Left colon (tissue), 2 donors: ENCODE measurements around the gene LRIG1. TPM values are rescaled to one million over a fixed set of nuclear protein-coding genes. Genes with fewer than 3 reads are reported as not detected.

Source experiments
- ATAC-seq: fragments of 200-7000 bp; cut with Tn5 transposase; one replicate; pipeline ENCODE4 v1.9.1; 2020; ENCODE audit warnings: mild to moderate bottlenecking, moderate library complexity
- DNase-seq, 2 donors: peaks; one replicate each; pipeline ENCODE4 v3.0.0-alpha.2; 2020
- intact Hi-C, 2 donors: fragments of 100-400 bp; cut with DNase I in 1 of 2; cut with micrococcal nuclease in 1 of 2; formaldehyde crosslinking; loops; one replicate each; pipeline versions ENCODE4 v1.11.2 to v1.14.0; 2022; cut with DNase I, micrococcal nuclease
- total RNA-seq, 2 donors: library from RNA; stranded (reverse); fragmentation: NEBNext Ultra II Directional; extraction: Animal tissue kit (Norgen Biotek cat#: 25700); gene quantifications; one replicate each; pipeline ENCODE4 v1.2.1, GENCODE V29; 2021
- donor health status: DM: no; HTN: no; CAD: no.
- donor health status: DM: yes; HTN: yes; CAD: no.

Gene LRIG1
- total RNA-seq, 2 donors from 2014 or later, result 55.4 to 57.0 TPM

DNA sequence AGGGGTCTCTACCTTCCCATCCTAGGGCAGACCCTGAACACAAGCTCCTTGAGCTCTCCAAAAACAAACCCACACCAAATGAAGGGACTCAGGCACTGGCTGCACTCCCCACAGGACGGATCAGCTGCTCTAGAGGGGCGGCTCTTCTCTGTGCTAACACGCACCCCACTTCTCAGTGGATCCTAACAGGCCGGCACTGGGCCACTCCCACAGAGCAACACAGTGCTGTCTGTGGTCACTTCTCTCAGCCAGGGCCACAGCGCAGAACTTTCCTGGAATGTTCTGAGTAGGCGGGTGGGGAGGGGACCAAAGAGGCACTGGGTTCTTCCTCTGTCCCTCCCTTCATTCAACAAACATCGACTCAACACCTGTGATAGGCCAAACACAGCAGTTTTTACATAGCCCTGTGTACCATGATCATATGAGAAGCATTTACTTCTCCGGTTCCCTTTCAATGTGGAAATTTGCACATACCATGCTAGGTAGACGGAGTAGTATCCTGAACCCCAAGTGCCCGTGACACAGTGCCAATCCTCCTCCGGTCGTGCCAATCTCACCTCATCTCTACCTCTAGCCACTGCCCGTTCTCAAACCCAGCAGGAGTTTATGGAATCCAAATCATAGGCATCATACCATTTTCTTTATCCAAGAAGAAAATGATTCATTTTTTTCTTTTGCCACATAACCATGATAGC is 98.1 kb downstream of the LRIG1 start:
- ATAC-seq, result no peak

DNA sequence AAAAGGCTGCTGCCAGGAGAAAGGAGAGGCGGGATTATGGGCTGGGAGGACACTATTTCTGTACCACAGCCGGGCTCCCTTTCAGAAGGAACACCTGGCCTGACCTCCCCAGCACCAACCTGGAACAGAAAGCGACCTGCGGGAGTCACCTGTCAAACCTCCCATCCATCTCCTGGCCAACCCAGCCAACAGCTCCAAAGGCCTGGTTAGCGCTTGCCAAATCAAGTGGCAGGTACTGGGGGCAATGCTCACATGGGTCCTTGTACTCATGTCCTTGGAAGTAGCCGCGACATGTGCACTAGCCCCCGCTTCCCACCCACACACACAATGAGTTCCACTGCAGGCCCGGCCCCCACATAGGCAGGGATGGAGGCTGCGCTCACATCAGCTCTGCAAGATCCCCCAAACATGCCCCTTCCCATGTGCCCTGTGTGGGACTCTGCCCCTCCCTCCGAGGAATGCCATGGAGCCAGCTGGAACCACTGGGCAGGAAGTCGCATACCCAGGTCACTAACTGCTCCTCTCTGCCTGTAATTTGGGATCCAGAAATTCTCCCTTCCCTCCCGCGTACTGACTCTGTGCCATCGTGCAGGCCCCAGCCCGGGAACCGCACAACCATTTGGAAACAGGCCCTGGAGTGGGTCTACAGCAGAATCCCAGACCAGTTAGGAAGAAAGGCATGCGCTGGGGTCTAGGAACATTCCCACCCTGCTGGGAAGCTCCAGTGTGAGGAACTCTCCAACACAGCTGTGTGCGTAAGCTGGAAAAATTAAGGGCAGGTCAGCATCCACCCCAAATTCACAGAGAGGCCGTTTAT is 98.9 kb downstream of the LRIG1 start:
- ATAC-seq, result no peak
- DNase-seq, result no peak
- intact Hi-C loops, result no loop called here

More for the DNA sequence above, 98.1 kb downstream of the LRIG1 start:
- intact Hi-C loops, result no loop called here
- no peak for DNase-seq

DNA sequence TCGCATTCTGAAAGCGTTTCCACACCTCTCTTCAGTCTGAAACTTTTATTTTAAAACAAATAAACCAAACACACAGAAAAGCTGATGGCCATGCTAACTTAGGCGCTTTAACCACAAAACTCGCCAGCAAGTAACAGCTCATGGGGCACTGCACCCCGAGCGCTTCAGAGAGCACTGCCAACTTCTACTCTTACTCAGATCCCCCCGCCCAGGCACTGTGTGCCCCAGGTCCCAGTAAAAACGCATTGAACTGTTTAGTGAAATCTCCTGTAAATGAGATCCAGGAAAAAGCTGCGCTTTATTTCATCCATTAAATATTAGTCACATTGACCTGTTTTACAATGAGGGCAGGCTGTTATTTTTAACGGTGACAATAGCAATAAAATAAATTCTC is 99.7 kb downstream of the LRIG1 start:
- ATAC-seq (no peak), DNase-seq (no peak)
- intact Hi-C loops, result no loop called here

DNA sequence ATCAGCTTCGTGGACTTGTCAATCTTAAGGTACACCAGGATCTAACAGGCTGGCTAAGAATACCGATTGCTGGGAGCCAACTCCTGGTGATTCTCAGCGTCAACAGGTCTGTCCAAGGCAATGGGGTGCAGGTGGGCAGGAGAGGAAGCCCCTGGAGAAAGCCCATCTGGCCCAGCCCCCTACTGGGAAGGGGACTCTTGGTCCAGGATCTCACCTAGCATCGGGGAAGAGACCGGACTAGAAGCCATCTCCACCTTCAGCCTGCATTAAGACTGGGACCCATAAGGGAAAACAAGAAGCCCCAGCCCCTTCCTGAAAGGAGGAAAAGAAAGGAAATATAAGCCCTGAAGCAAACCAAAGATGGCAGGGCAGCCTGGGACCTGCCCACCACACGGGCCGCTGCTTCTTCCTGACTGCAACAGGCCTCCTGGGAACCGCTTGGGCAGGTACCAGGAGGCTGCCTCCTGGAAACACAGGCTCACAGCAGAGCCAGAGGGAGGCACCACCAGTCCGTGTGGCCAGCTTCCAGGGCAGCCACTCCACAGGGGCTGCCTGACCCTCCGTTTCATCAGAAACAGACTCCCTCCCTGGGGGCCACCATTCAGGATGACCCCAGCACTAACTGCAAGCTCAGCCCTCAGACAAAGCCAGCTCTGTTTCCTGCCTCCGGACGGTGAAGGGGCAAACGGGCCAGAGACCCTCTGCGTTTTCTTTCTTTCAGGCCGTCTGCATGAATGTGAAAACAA is 100.2 kb downstream of the LRIG1 start:
- ATAC-seq, result no peak
- intact Hi-C loops, result no loop called here
- no peak for DNase-seq

DNA sequence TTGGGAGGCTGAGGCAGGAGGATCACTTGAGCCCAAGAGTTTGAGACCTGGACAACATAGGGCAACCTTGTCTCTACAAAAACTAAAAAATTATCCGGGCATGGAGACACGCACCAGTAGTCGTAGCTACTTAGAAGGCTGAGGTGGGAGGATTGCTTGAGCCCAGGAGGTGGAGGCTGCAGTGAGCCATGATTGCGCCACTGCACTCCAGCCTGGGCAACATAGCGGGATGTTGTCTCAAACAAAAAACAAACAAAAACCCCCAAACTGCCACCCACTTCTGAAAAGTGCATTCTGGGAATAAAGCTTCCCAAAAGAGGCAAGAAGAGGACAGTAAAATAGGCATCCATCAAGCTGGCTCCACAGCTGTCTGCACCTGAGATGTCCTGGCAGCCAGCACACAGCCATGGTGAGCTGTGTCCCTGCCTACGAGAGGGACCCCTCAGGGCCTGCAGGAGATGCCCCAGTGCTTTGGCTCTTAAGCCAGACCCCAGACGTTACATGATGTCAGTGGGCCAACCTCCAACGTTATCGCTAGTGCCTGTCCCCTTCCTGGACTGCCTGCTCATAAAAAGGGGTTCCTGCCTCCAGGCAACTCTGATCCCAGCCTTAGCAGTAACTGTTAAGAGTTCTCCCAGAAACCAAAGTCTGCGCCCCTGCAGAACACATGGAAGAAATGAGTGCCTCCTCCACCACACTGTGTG is 101.1 kb downstream of the LRIG1 start:
- intact Hi-C loops, result no loop called here
- no peak for ATAC-seq
- DNase-seq, result no peak

DNA sequence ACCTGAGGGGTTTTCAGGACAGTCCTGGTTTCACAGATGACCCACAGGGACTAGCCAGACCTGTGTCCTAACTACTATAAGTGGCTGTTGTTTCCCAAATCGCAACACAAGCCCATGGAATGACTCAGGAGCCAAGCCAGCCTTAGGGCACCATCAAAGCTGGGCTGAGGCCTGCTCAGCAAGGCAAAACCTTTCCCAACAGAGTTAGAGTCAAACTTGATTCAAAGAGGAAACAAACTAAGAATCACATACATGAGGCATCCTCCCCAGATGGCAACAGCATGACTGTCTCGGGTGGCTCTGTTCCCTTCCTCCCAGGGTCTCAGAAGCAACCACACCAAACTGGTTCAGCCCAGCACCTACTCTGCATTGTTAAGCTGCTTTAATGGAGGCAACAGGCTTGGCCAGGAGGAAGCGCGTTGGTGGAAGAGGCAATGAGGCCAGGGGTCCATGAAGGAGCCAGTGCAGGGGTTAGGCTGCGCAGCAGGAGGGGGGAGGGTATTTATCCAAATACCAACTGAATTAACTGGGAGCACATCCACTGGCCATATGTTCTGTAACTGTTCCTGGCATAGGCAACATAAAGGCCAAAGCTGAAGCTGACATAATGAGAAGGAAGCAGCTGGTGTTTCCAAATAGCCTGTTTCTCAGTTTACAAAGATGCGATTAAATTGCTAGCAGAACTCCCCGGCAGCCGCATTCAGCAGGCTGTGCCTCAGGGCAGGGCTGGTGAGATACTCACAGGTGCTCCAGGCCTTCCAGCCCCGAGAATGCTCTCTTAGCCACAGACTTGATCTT is 102.4 kb downstream of the LRIG1 start:
- ATAC-seq, result no peak
- no peak for DNase-seq
- intact Hi-C loops, result no loop called here

DNA sequence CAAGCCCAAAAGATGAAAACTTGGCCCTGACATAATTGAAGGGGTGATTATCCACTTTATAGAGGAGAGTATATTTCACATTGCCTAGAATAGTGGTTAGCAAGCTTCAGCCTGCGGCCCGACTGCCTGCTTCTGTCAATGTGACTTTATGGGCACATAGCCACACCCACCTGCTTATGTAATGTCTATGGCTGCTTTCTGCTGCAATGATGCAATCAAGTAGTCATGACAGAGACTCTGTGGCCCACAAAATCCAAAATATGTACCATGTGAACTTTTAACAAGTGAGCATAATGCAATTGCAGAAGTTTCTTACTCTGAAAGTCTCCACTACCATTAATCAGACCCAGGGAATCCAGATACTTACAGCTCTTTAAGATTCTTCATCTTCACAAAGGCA is 103.1 kb downstream of the LRIG1 start:
- ATAC-seq, result peak; percentile 70
- intact Hi-C loops, result no loop called here
- peak in 1 of 2 donors; percentile 39 for DNase-seq

DNA sequence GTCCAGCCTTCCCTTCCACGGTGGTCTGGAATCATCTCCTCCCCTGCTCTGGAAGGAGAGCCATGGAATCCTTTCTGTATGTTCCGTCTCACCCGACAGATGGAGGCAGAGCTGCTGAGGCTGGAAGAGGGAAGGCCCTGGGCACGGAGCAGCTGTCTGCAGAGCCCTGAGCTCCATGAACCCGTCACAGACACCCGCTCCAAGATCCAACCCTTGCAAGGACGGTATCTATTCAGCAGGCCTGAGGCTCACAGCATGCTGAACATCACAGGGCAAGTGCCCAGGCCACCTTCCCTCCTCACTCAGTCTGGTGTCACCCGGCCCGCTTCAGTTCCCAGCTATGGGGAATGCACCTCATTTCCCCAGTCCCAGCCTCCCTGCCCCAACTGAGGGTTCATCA is 103.9 kb downstream of the LRIG1 start:
- no peak for ATAC-seq
- DNase-seq, result no peak

DNA sequence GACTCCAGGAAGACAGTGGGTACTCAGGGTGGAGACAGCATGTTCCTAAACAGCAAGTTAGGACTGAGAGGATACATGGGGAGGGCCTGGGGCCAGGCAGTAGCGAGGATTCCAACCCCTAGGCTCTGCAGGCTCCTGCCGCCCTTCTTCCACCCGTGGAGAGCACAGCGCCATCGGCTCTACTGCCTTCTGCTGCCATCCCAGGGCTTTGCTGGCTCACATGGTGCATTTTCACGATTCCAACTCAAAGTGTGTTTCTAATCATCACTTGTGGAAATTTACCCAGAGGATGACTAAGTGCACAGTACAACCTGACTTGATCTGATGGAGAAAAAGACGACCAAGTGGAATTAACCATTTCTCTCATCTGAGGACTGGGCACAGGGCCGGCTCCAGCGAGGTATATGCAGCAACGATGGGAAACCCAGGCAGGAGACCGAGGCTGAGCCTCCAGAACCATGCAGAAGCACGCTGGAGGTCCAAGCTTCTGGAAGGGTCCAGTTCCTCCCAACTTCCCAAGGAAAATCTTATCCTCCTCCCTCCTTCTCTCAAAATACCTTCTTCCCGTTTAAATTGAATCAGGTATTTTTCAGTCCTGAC is 104.6 kb downstream of the LRIG1 start:
- no peak for ATAC-seq
- DNase-seq, result no peak

More for the DNA sequence above, 103.9 kb downstream of the LRIG1 start:
- intact Hi-C loops, result no loop called here

DNA sequence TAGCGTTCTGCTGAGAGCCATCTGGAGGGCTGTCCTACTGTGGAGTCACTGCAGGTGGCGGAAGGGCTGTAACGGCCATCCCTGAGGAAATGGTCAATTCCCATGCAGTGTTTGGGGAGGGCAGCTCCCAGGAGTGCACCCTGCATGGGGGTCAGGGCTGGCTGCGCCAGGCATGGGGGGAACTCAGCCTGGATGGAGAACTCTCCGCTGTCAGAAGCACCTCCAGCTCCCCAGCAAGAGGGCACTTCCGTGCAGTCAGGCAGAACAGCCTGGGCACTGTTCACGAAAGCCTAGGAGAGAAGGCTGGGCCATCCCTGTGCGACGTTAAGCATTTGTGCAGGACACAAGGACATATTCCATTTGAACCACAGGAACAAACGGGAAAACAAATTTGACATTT is 105.2 kb downstream of the LRIG1 start:
- intact Hi-C loops, result no loop called here
- ATAC-seq, result no peak
- DNase-seq, result no peak

More for the DNA sequence above, 104.6 kb downstream of the LRIG1 start:
- intact Hi-C loops, result no loop called here

DNA sequence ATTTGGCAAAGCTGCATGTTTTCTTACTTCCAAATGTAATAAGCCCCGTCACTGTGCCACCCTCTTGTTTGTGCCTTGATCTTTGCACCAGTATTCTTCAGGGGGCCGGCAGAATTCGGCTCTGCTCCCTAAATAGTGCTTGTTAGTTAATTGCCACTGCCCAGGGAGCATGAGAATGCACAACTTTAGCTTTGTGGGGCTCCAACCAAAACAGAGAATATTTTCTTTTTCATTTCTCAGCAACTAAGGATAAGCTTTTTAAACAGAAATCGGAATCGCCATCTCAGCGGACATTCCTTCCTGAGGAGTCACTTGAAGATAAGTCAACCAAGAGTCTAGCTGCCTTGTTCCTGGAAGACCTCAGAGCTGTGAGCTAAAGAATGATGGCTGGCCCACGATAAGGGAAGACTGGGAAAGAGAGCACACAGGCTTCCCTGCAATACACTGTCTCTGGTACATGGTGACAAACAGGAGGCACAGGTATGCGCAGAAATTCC is 106.0 kb downstream of the LRIG1 start:
- DNase-seq (no peak), ATAC-seq (no peak)
- intact Hi-C loops, result no loop called here

DNA sequence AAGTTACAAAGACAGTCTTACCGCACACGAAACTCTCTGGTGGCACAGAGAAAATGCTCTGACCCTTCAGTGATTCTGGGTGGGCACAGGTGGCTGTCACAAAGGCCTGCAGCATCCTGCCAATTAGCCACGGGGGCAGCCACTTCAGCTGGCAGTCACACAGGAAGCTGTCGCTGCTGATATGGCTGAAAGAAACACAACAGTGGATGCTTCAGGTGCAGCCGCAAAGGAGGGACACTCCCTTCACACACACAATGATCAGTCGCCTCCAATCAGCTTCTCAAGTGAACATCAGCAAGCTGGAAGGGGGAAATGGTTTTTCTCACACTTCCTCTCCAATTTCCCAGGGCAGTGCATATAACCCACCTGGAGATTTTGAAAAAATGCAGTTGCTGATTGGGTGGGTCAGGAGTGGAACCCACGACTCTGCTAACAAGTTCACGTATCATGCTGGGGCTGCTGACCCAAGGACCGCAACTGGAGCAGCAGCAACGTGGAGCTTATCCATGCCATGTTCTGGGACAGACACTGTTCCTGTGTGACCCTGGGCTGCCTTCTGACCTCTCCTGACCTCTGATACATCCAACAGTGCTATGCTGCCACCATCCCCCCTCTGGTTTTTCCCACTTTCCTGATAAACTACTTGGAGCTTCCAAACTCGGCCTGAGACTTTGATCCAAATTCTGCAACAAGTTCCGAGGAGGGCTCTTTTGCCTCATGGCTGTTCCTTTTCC is 106.6 kb downstream of the LRIG1 start:
- ATAC-seq (no peak), DNase-seq (no peak)
- intact Hi-C loops, result no loop called here

DNA sequence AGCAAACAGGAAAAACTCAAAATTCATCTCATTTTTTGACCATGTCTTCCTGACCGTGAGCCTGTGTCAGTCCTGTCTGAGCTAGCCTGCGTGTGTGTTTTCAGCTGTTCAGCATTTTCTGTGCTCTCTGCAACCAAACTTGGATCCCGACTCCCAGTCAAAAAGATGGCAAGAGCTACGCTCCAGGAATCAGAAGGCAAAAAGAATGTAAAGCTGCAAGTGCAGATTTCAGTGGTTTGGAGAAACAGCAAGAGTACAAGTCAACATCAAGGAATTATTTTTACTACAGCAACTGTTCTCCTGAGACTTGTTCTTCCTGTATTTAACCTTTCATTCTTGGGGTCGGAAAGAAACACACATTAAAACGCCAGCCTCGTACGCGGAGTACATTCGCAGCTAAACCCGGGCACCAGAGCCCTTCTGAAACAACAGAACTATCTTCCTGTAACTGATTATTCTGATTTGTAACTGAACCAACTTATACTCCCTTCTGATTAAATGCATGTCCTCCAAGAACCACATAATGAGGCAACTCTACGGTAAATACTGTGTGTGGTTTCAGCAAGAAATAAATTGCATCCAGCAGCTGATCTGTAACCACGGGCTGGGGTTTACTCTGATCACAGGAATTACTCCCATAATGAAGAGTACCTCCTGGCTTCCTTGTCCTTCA is 107.4 kb downstream of the LRIG1 start:
- intact Hi-C loops, result no loop called here
- ATAC-seq, result no peak
- DNase-seq, result no peak

DNA sequence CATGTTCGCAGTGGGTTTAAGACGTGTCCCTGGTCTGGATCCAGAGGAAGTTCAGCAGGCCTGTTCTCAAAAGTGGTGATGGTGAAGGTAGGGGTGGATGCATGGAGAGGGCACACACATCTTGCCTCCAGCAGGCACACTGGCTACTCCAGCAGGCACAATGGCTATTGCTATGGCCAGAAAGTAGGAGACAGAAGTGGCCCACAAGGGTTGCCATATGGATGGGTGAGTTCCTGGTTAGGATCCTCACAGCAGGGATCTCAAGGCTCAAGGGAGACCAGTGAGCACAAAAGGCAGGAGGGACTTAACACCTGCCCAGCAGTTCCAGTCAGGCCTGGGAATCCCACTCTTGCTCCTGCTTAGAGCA is 107.9 kb downstream of the LRIG1 start:
- intact Hi-C loops, result no loop called here
- DNase-seq (no peak), ATAC-seq (no peak)

DNA sequence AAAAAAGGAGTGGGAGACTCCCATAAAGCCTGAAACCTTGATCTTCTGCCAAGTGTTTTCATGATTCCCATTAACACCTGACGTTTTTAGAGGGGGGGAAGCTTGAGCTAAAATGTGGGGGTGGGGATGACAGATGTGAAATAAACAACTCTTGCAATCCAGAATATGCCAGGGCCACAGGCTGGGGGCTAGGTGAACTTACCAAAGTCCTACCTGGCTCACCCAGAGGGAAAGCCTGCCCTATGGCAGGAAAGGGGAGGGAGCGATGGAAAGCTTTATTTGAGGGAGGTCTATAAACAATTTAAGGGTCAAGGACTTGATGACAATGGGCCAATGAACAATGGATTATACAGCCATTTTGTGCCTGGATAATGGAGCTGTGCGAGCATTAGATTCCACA is 108.3 kb downstream of the LRIG1 start:
- no peak for ATAC-seq

DNA sequence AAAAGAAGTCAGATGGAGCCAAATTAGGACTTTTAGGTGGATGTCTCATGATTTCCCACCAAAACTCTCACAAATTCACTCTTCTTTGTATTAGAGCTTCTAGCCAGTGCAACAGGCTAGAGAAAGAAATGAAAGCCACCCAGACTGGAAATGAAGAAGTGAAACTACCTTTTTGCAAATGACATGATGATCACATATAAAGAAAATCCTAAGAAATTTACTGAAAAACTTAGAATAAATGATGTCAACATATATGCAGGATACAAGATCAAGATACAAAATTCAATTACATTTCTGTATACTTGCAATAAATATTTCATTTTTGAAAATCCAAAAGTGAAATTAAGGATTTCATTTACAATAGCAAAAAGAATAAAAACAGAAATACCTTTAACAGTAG is 110.8 kb downstream of the LRIG1 start:
- intact Hi-C loops, result no loop called here
- ATAC-seq (no peak), DNase-seq (no peak)

More for the DNA sequence above, 108.3 kb downstream of the LRIG1 start:
- intact Hi-C loops, result no loop called here
- no peak for DNase-seq
